ENCODE measurements around the gene CDCA8. TPM values are rescaled to one million over a fixed set of nuclear protein-coding genes. Genes with fewer than 3 reads are reported as not detected.

The CDCA8 gene
- total RNA-seq, 6 experiments from 2014 or later: 0.31 to 2.2 (median 0.76) TPM

- H3K4me3 ChIP-seq: no peak overlapping the region
- WGBS (ENCODE audit: insufficient coverage, low coverage, low lambda C conversion rate, missing lambda C conversion rate): 69% methylated on average over 10 of the region's 17 CpGs
- intact Hi-C loops (cut with DNase I): no loop called here
- no peaks in the 10 kb centered on the region for H3K36me3 ChIP-seq
- TF ChIP-seq CTCF (IDR thresholded peaks at IDR 0.05): no peak
- TF ChIP-seq POLR2A (IDR thresholded peaks at IDR 0.05): no peak
- H3K4me1 ChIP-seq: no peaks in the 10 kb centered on the region
- ATAC-seq (no peak), DNase-seq (no peak)
- no peaks in the 10 kb centered on the region for H3K27me3 ChIP-seq
- H3K9me3 ChIP-seq: no peaks in the 10 kb centered on the region
- H3K27ac ChIP-seq: no peak overlapping the region
These were observed 25.2 kb upstream of the CDCA8 start for GRCh38 chr1:37667023-37667671.

DNA sequence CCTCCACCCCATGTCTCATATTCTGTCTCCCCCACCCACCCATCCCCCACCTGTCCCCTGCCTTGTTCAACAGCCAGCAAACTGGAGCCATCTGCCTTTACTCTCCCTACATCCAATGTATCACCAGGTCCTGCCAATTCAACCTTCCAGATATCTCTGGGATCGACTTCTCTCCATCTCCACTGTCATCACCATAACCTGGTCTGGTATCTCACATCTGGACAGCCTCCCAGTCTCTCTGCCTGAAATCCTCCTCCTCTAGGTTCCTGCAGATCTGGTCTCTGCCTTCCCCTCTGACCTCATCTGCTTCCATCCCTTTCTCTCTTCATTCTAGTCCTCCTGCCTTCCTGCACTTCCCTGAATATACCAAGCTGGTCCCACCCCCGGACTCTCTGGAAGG lies 22.2 kb upstream of the CDCA8 start:
- no peaks in the 10 kb centered on the region for H3K27me3 ChIP-seq
- no peak overlapping the region for H3K27ac ChIP-seq
- no peak for DNase-seq
- H3K36me3 ChIP-seq: no peaks in the 10 kb centered on the region
- no peak overlapping the region for H3K4me3 ChIP-seq
- TF ChIP-seq POLR2A (IDR thresholded peaks at IDR 0.05) (no peak), CTCF (IDR thresholded peaks at IDR 0.05) (no peak)
- WGBS (ENCODE audit: insufficient coverage, low coverage, low lambda C conversion rate, missing lambda C conversion rate): 43% methylated on average over 2 of the region's 2 CpGs
- intact Hi-C loops (cut with DNase I): loop anchor here in 1 of 2 donors (10.0 kb wide), 1 partner anchor 185 kb away; no protein-coding TSS in a partner anchor
- no peaks in the 10 kb centered on the region for H3K9me3 ChIP-seq
- ATAC-seq: no peak
- H3K4me1 ChIP-seq: no peaks in the 10 kb centered on the region

GRCh38 chr1:37671261-37671660 lies 21.1 kb upstream of the CDCA8 start:
- DNase-seq (no peak), ATAC-seq (no peak)
- Histone ChIP-seq H3K9me3 (no peaks in the 10 kb centered on the region), H3K4me3 (no peak overlapping the region), H3K4me1 (no peaks in the 10 kb centered on the region), H3K27me3 (no peaks in the 10 kb centered on the region), H3K36me3 (no peaks in the 10 kb centered on the region), H3K27ac (no peak overlapping the region)
- intact Hi-C loops (cut with DNase I): loop anchor here in 1 of 2 donors (10.0 kb wide), 1 partner anchor 186 kb away; no protein-coding TSS in a partner anchor
- no peak for TF ChIP-seq POLR2A (IDR thresholded peaks at IDR 0.05)
- no peak for TF ChIP-seq CTCF (IDR thresholded peaks at IDR 0.05)
- WGBS (ENCODE audit: insufficient coverage, low coverage, low lambda C conversion rate, missing lambda C conversion rate): 46% methylated on average over 6 of the region's 6 CpGs

GRCh38 chr1:37672136-37672870 lies 20.0 kb upstream of the CDCA8 start:
- TF ChIP-seq CTCF (IDR thresholded peaks at IDR 0.05) (no peak), POLR2A (IDR thresholded peaks at IDR 0.05) (no peak)
- Histone ChIP-seq H3K4me3 (no peak overlapping the region), H3K36me3 (no peaks in the 10 kb centered on the region), H3K9me3 (no peaks in the 10 kb centered on the region), H3K27me3 (no peaks in the 10 kb centered on the region), H3K4me1 (no peaks in the 10 kb centered on the region), H3K27ac (no peak overlapping the region)
- intact Hi-C loops (cut with DNase I): loop anchor here in 1 of 2 donors (10.0 kb wide), 1 partner anchor 188 kb away; no protein-coding TSS in a partner anchor
- no peak for DNase-seq
- no peak for ATAC-seq
- 18% methylated on average over 2 of the region's 9 CpGs for WGBS (ENCODE audit: insufficient coverage, low coverage, low lambda C conversion rate, missing lambda C conversion rate)

Measured in right lobe of liver (tissue), 6 donors.